WTC11 (cell line): ENCODE measurements around the gene WDR64. TPM values are rescaled to one million over a fixed set of nuclear protein-coding genes. Genes with fewer than 3 reads are reported as not detected.
"Not testable (repeated sequence)": the region's sequence is repeated elsewhere in the genome, so short reads cannot be mapped to it uniquely, and the experiment has no call there.

Source experiments
- ATAC-seq: fragments of 200-7000 bp; cut with Tn5 transposase; 2 replicates; pipeline ENCODE4 v1.10.0; 2021; ENCODE audit warnings: mild to moderate bottlenecking, moderate library complexity
- CTCF ChIA-PET: fragments of 300-600 bp; sonication (Branson Sonifier 250); formaldehyde crosslinking; loops from one replicate; lab custom pipeline; 2021; ENCODE audit warnings: antibody characterized with exemption; lab: Charles Lee
- POLR2A ChIA-PET: fragments of 350-600 bp; sonication (Branson Sonifier 250); formaldehyde crosslinking; loops from one replicate; lab custom pipeline; 2021; ENCODE audit warnings: antibody characterized with exemption; lab: Charles Lee
- DNase-seq: peaks from one replicate; pipeline ENCODE4 v3.0.0; 2021; ENCODE audit warnings: low spot score
- H3K27ac Mint-ChIP-seq: 2 replicates; pipeline ENCODE4 v1.8.0; 2021; ENCODE audit warnings: mixed read lengths
- H3K27me3 Mint-ChIP-seq: 2 replicates; pipeline ENCODE4 v1.8.0; 2021; ENCODE audit warnings: low read depth, mild to moderate bottlenecking, moderate library complexity, mixed read lengths
- H3K36me3 Mint-ChIP-seq: 2 replicates; pipeline ENCODE4 v1.8.0; 2021; ENCODE audit warnings: mixed read lengths
- H3K4me1 Mint-ChIP-seq: 2 replicates; pipeline ENCODE4 v1.8.0; 2022; ENCODE audit warnings: mixed read lengths
- H3K4me3 Mint-ChIP-seq: 2 replicates; pipeline ENCODE4 v1.8.0; 2021; ENCODE audit warnings: mild to moderate bottlenecking, moderate library complexity, mixed read lengths
- H3K9me3 Mint-ChIP-seq: 2 replicates; pipeline ENCODE4 v1.8.0; 2021; ENCODE audit warnings: mixed read lengths
- ELF4 ChIP-seq: sonication (generic); formaldehyde crosslinking; IDR thresholded peaks from 2 replicates; pipeline ENCODE4 v1.8.1; 2022; ENCODE audit warnings: low read depth, mild to moderate bottlenecking, moderate library complexity, missing genetic modification reagents
- ETV6 ChIP-seq: sonication (generic); formaldehyde crosslinking; IDR thresholded peaks from 2 replicates; pipeline ENCODE4 v1.8.1; 2022; ENCODE audit warnings: mild to moderate bottlenecking, missing genetic modification reagents
- FOXK1 ChIP-seq: sonication (generic); formaldehyde crosslinking; IDR thresholded peaks from 2 replicates; pipeline ENCODE4 v1.8.0; 2022; ENCODE audit warnings: mild to moderate bottlenecking, moderate library complexity, missing genetic modification reagents
- JAZF1 ChIP-seq: fragments of 250-450 bp; sonication (Bioruptor Pico); IDR thresholded peaks from 2 replicates; pipeline ENCODE4 v1.9.0; 2021; ENCODE audit warnings: moderate library complexity, mild to moderate bottlenecking, inconsistent platforms
- KAT7 ChIP-seq: sonication (generic); formaldehyde crosslinking; IDR thresholded peaks from 2 replicates; pipeline ENCODE4 v1.8.1; 2023; ENCODE audit warnings: missing genetic modification reagents, mild to moderate bottlenecking, borderline replicate concordance
- NFATC4 ChIP-seq: fragments of 250-450 bp; sonication (Bioruptor Pico); IDR thresholded peaks from 2 replicates; pipeline ENCODE4 v1.9.0; 2021; ENCODE audit warnings: mild to moderate bottlenecking
- RELA ChIP-seq: sonication (generic); formaldehyde crosslinking; IDR thresholded peaks from 2 replicates; pipeline ENCODE4 v1.8.1; 2022; ENCODE audit warnings: missing genetic modification reagents, mild to moderate bottlenecking, borderline replicate concordance
- SMAD4 ChIP-seq: sonication (generic); formaldehyde crosslinking; IDR thresholded peaks from 2 replicates; pipeline ENCODE4 v1.8.0; 2022; ENCODE audit warnings: mild to moderate bottlenecking, missing genetic modification reagents
- SOX15 ChIP-seq: fragments of 250-450 bp; sonication (Bioruptor Pico); IDR thresholded peaks from 2 replicates; pipeline ENCODE4 v1.9.0; 2021; ENCODE audit warnings: mild to moderate bottlenecking
- SP1 ChIP-seq: sonication (generic); formaldehyde crosslinking; conservative IDR thresholded peaks from 2 replicates; pipeline ENCODE4 v1.8.1; 2022; ENCODE audit warnings: missing genetic modification reagents
- TCF7 ChIP-seq: sonication (generic); formaldehyde crosslinking; IDR thresholded peaks from 2 replicates; pipeline ENCODE4 v1.8.0; 2022; ENCODE audit warnings: mild to moderate bottlenecking, low read depth, missing genetic modification reagents, moderate library complexity
- ZBTB21 ChIP-seq: sonication (generic); formaldehyde crosslinking; IDR thresholded peaks from 2 replicates; pipeline ENCODE4 v1.8.1; 2023; ENCODE audit warnings: mild to moderate bottlenecking, missing genetic modification reagents, borderline replicate concordance
- ZNF138 ChIP-seq: sonication (generic); formaldehyde crosslinking; conservative IDR thresholded peaks from 2 replicates; pipeline ENCODE4 v1.8.1; 2022; ENCODE audit warnings: mild to moderate bottlenecking, moderate library complexity, missing genetic modification reagents
- ZNF219 ChIP-seq: sonication (generic); formaldehyde crosslinking; IDR thresholded peaks from 2 replicates; pipeline ENCODE4 v1.8.0; 2023; ENCODE audit warnings: missing genetic modification reagents, mild to moderate bottlenecking, borderline replicate concordance
- ZNF317 ChIP-seq: sonication (generic); formaldehyde crosslinking; IDR thresholded peaks from 2 replicates; pipeline ENCODE4 v1.8.1; 2023; ENCODE audit warnings: low read depth, mild to moderate bottlenecking, moderate library complexity, missing genetic modification reagents, borderline replicate concordance
- ZNF423 ChIP-seq: fragments of 250-450 bp; sonication (Bioruptor Pico); IDR thresholded peaks from 2 replicates; pipeline ENCODE4 v2.1.2; 2022; ENCODE audit warnings: mild to moderate bottlenecking, moderate library complexity
- total RNA-seq: library from RNA; stranded (reverse); gene quantifications from 3 replicates; pipeline ENCODE4 v1.2.3, GENCODE V29; 2021
- TF ChIP-seq, protein P1 (sequence below): sonication (generic); formaldehyde crosslinking; IDR thresholded peaks from 2 replicates; pipeline ENCODE4 v1.8.1; 2022; ENCODE audit warnings: missing genetic modification reagents, borderline replicate concordance
- TF ChIP-seq, protein P2 (sequence below): sonication (generic); formaldehyde crosslinking; IDR thresholded peaks from 2 replicates; pipeline ENCODE4 v1.8.0; 2023; ENCODE audit warnings: mild to moderate bottlenecking, missing genetic modification reagents
- TF ChIP-seq, protein P3 (sequence below): sonication (generic); formaldehyde crosslinking; IDR thresholded peaks from 2 replicates; pipeline ENCODE4 v1.8.1; 2023; ENCODE audit warnings: mild to moderate bottlenecking, missing genetic modification reagents, moderate library complexity
- TF ChIP-seq, protein P4 (sequence below): sonication (generic); formaldehyde crosslinking; IDR thresholded peaks from 2 replicates; pipeline ENCODE4 v1.8.1; 2022; ENCODE audit warnings: mild to moderate bottlenecking, moderate library complexity, missing genetic modification reagents
- TF ChIP-seq, protein P5 (sequence below): sonication (generic); formaldehyde crosslinking; IDR thresholded peaks from 2 replicates; pipeline ENCODE4 v1.8.1; 2022; ENCODE audit warnings: mild to moderate bottlenecking, missing genetic modification reagents, moderate library complexity, borderline replicate concordance

Gene WDR64
- total RNA-seq, 1 experiment from 2014 or later: not detected

DNA sequence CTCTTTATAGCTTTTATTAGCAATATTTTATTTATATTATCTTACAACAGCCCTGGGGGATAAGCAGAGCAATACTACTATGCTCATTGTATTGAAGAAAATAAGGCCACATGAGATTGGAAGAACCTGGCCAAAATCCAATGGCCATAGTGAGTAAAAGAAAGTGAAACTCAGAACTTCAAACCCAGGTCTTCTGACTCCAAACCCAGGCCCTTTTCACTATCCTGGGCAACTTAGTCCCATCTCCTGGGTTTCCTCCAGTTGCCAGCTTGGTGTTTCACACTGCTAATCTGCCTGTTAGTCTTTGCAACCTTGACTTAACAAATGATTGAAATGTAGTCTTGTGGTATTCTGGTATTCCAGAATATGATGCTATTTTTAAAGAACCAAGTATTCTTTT lies 173.5 kb downstream of the WDR64 start:
- no peak overlapping the region for H3K4me3 Mint-ChIP-seq
- ChIA-PET CTCF (no interaction called here), POLR2A (no interaction called here)
- no peaks in the 10 kb centered on the region for H3K27me3 Mint-ChIP-seq
- H3K27ac Mint-ChIP-seq: no peak overlapping the region
- DNase-seq: no peak
- no peak for ATAC-seq
- H3K4me1 Mint-ChIP-seq: 0 out of 2 replicates have a peak, but pooled peaks cover 2% of the 10 kb centered on the region
- TF ChIP-seq SMAD4 (CRISPR knock-in tag) (no peak), TCF7 (CRISPR knock-in tag) (no peak), KAT7 (CRISPR knock-in tag) (no peak), ETV6 (CRISPR knock-in tag) (no peak), ZNF423 (CRISPR knock-in tag) (no peak), SOX15 (CRISPR knock-in tag) (no peak), ZNF317 (CRISPR knock-in tag) (no peak), SP1 (CRISPR knock-in tag) (no peak), FOXK1 (CRISPR knock-in tag) (no peak), ZNF219 (no peak)
- TF ChIP-seq, protein P1, sequence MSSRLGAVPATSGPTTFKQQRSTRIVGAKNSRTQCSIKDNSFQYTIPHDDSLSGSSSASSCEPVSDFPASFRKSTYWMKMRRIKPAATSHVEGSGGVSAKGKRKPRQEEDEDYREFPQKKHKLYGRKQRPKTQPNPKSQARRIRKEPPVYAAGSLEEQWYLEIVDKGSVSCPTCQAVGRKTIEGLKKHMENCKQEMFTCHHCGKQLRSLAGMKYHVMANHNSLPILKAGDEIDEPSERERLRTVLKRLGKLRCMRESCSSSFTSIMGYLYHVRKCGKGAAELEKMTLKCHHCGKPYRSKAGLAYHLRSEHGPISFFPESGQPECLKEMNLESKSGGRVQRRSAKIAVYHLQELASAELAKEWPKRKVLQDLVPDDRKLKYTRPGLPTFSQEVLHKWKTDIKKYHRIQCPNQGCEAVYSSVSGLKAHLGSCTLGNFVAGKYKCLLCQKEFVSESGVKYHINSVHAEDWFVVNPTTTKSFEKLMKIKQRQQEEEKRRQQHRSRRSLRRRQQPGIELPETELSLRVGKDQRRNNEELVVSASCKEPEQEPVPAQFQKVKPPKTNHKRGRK (CRISPR knock-in tag): no peak
- TF ChIP-seq, protein P2, sequence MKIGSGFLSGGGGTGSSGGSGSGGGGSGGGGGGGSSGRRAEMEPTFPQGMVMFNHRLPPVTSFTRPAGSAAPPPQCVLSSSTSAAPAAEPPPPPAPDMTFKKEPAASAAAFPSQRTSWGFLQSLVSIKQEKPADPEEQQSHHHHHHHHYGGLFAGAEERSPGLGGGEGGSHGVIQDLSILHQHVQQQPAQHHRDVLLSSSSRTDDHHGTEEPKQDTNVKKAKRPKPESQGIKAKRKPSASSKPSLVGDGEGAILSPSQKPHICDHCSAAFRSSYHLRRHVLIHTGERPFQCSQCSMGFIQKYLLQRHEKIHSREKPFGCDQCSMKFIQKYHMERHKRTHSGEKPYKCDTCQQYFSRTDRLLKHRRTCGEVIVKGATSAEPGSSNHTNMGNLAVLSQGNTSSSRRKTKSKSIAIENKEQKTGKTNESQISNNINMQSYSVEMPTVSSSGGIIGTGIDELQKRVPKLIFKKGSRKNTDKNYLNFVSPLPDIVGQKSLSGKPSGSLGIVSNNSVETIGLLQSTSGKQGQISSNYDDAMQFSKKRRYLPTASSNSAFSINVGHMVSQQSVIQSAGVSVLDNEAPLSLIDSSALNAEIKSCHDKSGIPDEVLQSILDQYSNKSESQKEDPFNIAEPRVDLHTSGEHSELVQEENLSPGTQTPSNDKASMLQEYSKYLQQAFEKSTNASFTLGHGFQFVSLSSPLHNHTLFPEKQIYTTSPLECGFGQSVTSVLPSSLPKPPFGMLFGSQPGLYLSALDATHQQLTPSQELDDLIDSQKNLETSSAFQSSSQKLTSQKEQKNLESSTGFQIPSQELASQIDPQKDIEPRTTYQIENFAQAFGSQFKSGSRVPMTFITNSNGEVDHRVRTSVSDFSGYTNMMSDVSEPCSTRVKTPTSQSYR (CRISPR knock-in tag): no peak
- H3K36me3 Mint-ChIP-seq: no peaks in the 10 kb centered on the region
- H3K9me3 Mint-ChIP-seq: no peaks in the 10 kb centered on the region

DNA sequence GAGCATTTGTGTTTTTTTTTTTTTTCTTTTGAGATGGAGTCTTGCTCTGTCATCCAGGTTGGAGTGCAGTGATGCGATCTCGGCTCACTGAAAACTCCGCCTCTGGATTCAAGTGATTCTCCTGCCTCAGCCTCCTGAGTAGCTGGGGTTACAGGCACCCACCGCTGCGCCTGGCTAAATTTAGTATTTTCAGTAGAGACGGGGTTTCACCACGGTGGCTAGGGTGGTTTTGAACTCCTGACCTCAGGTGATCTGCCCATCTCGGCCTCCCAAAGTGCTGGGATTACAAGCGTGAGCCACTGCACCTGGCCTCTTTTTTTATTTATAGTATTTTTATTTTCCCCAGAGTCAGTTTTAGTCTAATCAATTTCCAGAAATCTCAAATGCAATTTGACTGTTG lies 174.5 kb downstream of the WDR64 start:
- DNase-seq, H3K9me3 Mint-ChIP-seq, H3K4me3 Mint-ChIP-seq, H3K4me1 Mint-ChIP-seq, CTCF ChIA-PET, H3K36me3 Mint-ChIP-seq, H3K27me3 Mint-ChIP-seq, POLR2A ChIA-PET, ATAC-seq, H3K27ac Mint-ChIP-seq: not testable (repeated sequence)

DNA sequence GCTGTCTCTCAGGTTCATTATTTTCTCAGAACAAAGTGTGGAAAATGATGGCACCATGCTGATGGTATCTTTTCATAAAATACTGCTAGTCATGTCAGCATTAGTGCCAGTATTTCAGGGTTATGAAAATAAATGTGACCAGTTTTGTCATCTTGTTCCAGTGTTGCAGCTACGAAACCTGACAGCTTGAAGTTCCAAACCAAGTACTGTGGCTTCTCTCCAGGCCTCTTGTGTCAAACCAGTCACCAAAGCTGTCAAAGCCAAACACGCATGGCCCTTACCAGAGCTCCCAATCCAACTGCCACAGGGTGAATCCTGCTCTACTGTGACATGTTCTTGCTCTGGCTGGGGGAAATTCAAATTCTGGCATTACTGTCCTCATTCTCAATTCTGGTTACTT lies 175.2 kb downstream of the WDR64 start:
- Mint-ChIP-seq H3K9me3 (no peaks in the 10 kb centered on the region), H3K4me1 (0 out of 2 replicates have a peak, but pooled peaks cover 2% of the 10 kb centered on the region), H3K4me3 (no peak overlapping the region), H3K27ac (no peak overlapping the region), H3K27me3 (no peaks in the 10 kb centered on the region), H3K36me3 (no peaks in the 10 kb centered on the region)
- DNase-seq (no peak), ATAC-seq (no peak)
- POLR2A ChIA-PET: no interaction called here
- CTCF ChIA-PET: no interaction called here
- TF ChIP-seq ZNF138 (CRISPR knock-in tag): no peak
- TF ChIP-seq, protein P3, sequence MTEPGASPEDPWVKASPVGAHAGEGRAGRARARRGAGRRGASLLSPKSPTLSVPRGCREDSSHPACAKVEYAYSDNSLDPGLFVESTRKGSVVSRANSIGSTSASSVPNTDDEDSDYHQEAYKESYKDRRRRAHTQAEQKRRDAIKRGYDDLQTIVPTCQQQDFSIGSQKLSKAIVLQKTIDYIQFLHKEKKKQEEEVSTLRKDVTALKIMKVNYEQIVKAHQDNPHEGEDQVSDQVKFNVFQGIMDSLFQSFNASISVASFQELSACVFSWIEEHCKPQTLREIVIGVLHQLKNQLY: no peak
- TF ChIP-seq NFATC4: no peak
- no peak for TF ChIP-seq JAZF1 (CRISPR knock-in tag)
- no peak for TF ChIP-seq ZBTB21 (CRISPR knock-in tag)
- no peak for TF ChIP-seq ELF4
- TF ChIP-seq, protein P4, sequence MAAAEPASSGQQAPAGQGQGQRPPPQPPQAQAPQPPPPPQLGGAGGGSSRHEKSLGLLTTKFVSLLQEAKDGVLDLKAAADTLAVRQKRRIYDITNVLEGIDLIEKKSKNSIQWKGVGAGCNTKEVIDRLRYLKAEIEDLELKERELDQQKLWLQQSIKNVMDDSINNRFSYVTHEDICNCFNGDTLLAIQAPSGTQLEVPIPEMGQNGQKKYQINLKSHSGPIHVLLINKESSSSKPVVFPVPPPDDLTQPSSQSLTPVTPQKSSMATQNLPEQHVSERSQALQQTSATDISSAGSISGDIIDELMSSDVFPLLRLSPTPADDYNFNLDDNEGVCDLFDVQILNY (CRISPR knock-in tag): no peak
- TF ChIP-seq, protein P5, sequence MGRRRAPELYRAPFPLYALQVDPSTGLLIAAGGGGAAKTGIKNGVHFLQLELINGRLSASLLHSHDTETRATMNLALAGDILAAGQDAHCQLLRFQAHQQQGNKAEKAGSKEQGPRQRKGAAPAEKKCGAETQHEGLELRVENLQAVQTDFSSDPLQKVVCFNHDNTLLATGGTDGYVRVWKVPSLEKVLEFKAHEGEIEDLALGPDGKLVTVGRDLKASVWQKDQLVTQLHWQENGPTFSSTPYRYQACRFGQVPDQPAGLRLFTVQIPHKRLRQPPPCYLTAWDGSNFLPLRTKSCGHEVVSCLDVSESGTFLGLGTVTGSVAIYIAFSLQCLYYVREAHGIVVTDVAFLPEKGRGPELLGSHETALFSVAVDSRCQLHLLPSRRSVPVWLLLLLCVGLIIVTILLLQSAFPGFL (CRISPR knock-in tag): no peak
- TF ChIP-seq RELA (CRISPR knock-in tag): no peak
